Neuron (in vitro differentiated cells): ENCODE measurements around the gene IRX6.

Experiments used
- H2AFZ ChIP-seq: one replicate; pipeline ENCODE4 v1.6.1; 2013; ENCODE audit warnings: low read depth, mild to moderate bottlenecking, inconsistent platforms, low read length, moderate library complexity
- H3K27me3 ChIP-seq: one replicate; pipeline ENCODE4 v1.6.1; 2013; ENCODE audit warnings: low read length; ENCODE audit not compliant: insufficient read depth
- H3K36me3 ChIP-seq: one replicate; pipeline ENCODE4 v1.6.1; 2013; ENCODE audit warnings: low read length; ENCODE audit not compliant: insufficient read depth
- H3K4me1 ChIP-seq: one replicate; pipeline ENCODE4 v1.6.1; 2013; ENCODE audit warnings: low read length; ENCODE audit not compliant: insufficient read depth
- H3K4me3 ChIP-seq: 2 replicates; pipeline ENCODE4 v1.5.1; 2013; ENCODE audit warnings: mild to moderate bottlenecking, low read length, moderate library complexity
- H3K9me3 ChIP-seq: one replicate; pipeline ENCODE4 v1.6.1; 2013; ENCODE audit warnings: low read length

Gene IRX6

GRCh38 chr16:55351936-55352335, 27.9 kb downstream of the IRX6 start:
- no peak overlapping the region for H2AFZ ChIP-seq
- no peaks in the 10 kb centered on the region for H3K4me1 ChIP-seq
- no peaks in the 10 kb centered on the region for H3K9me3 ChIP-seq
- no peaks in the 10 kb centered on the region for H3K27me3 ChIP-seq
- H3K4me3 ChIP-seq = no peak overlapping the region
- H3K36me3 ChIP-seq = no peaks in the 10 kb centered on the region

- Histone ChIP-seq H3K9me3 (no peaks in the 10 kb centered on the region), H3K4me1 (peaks cover 3% of the 10 kb centered on the region), H3K27me3 (no peaks in the 10 kb centered on the region), H3K36me3 (no peaks in the 10 kb centered on the region), H3K4me3 (no peak overlapping the region), H2AFZ (no peak overlapping the region)
These were observed 33.2 kb downstream of the IRX6 start for GRCh38 chr16:55357241-55357640.

GRCh38 chr16:55359946-55360345, 35.9 kb downstream of the IRX6 start:
- no peak overlapping the region for H2AFZ ChIP-seq
- H3K4me1 ChIP-seq = peaks cover 7% of the 10 kb centered on the region
- H3K27me3 ChIP-seq = no peaks in the 10 kb centered on the region
- H3K9me3 ChIP-seq = no peaks in the 10 kb centered on the region
- no peaks in the 10 kb centered on the region for H3K36me3 ChIP-seq
- no peak overlapping the region for H3K4me3 ChIP-seq

GRCh38 chr16:55364811-55365210, 40.8 kb downstream of the IRX6 start:
- Histone ChIP-seq H3K9me3 (no peaks in the 10 kb centered on the region), H2AFZ (no peak overlapping the region), H3K36me3 (no peaks in the 10 kb centered on the region), H3K4me3 (no peak overlapping the region), H3K4me1 (peaks cover 21% of the 10 kb centered on the region), H3K27me3 (no peaks in the 10 kb centered on the region)

- no peak overlapping the region for H3K4me3 ChIP-seq
- no peaks in the 10 kb centered on the region for H3K36me3 ChIP-seq
- H3K9me3 ChIP-seq = no peaks in the 10 kb centered on the region
- no peaks in the 10 kb centered on the region for H3K27me3 ChIP-seq
- peaks cover 42% of the 10 kb centered on the region for H3K4me1 ChIP-seq
- H2AFZ ChIP-seq = no peak overlapping the region
These were observed 43.4 kb downstream of the IRX6 start for GRCh38 chr16:55367301-55367811.

GRCh38 chr16:55367866-55368603, 44.0 kb downstream of the IRX6 start:
- peaks cover 49% of the 10 kb centered on the region for H3K4me1 ChIP-seq
- H3K27me3 ChIP-seq = no peaks in the 10 kb centered on the region
- no peak overlapping the region for H3K4me3 ChIP-seq
- H3K9me3 ChIP-seq = no peaks in the 10 kb centered on the region
- no peak overlapping the region for H2AFZ ChIP-seq
- no peaks in the 10 kb centered on the region for H3K36me3 ChIP-seq

- H3K27me3 ChIP-seq = no peaks in the 10 kb centered on the region
- H3K9me3 ChIP-seq = no peaks in the 10 kb centered on the region
- H3K4me1 ChIP-seq = peaks cover 57% of the 10 kb centered on the region
- H3K36me3 ChIP-seq = no peaks in the 10 kb centered on the region
- no peak overlapping the region for H3K4me3 ChIP-seq
- no peak overlapping the region for H2AFZ ChIP-seq
These were observed 45.1 kb downstream of the IRX6 start for GRCh38 chr16:55369151-55369550.

GRCh38 chr16:55370762-55371482, 46.9 kb downstream of the IRX6 start:
- Histone ChIP-seq H3K4me3 (peak overlapping the region; percentile 45), H3K9me3 (no peaks in the 10 kb centered on the region), H3K27me3 (no peaks in the 10 kb centered on the region), H2AFZ (peak overlapping the region; percentile 55), H3K4me1 (peaks cover 56% of the 10 kb centered on the region), H3K36me3 (no peaks in the 10 kb centered on the region)

- no peaks in the 10 kb centered on the region for H3K27me3 ChIP-seq
- peaks cover 60% of the 10 kb centered on the region for H3K4me1 ChIP-seq
- H3K4me3 ChIP-seq = no peak overlapping the region
- no peak overlapping the region for H2AFZ ChIP-seq
- no peaks in the 10 kb centered on the region for H3K36me3 ChIP-seq
- no peaks in the 10 kb centered on the region for H3K9me3 ChIP-seq
These were observed 48.9 kb downstream of the IRX6 start for GRCh38 chr16:55372792-55373488.

- no peaks in the 10 kb centered on the region for H3K9me3 ChIP-seq
- no peak overlapping the region for H2AFZ ChIP-seq
- H3K4me3 ChIP-seq = no peak overlapping the region
- H3K27me3 ChIP-seq = no peaks in the 10 kb centered on the region
- peaks cover 56% of the 10 kb centered on the region for H3K4me1 ChIP-seq
- no peaks in the 10 kb centered on the region for H3K36me3 ChIP-seq
These were observed 49.5 kb downstream of the IRX6 start for GRCh38 chr16:55373489-55373832.

GRCh38 chr16:55376045-55376444, 52.0 kb downstream of the IRX6 start:
- no peaks in the 10 kb centered on the region for H3K36me3 ChIP-seq
- no peaks in the 10 kb centered on the region for H3K27me3 ChIP-seq
- no peaks in the 10 kb centered on the region for H3K9me3 ChIP-seq
- H3K4me1 ChIP-seq = peaks cover 36% of the 10 kb centered on the region
- H3K4me3 ChIP-seq = no peak overlapping the region
- H2AFZ ChIP-seq = no peak overlapping the region

GRCh38 chr16:55376567-55377167, 52.7 kb downstream of the IRX6 start:
- Histone ChIP-seq H2AFZ (no peak overlapping the region), H3K36me3 (no peaks in the 10 kb centered on the region), H3K4me3 (no peak overlapping the region), H3K9me3 (no peaks in the 10 kb centered on the region), H3K4me1 (peaks cover 30% of the 10 kb centered on the region), H3K27me3 (no peaks in the 10 kb centered on the region)

GRCh38 chr16:55377840-55378239, 53.8 kb downstream of the IRX6 start:
- Histone ChIP-seq H3K27me3 (no peaks in the 10 kb centered on the region), H3K9me3 (no peaks in the 10 kb centered on the region), H3K4me3 (no peak overlapping the region), H3K36me3 (no peaks in the 10 kb centered on the region), H2AFZ (no peak overlapping the region), H3K4me1 (peaks cover 19% of the 10 kb centered on the region)
